Epithelial cell of umbilical artery (primary cell): ENCODE results near the gene GFI1B. TPM values are rescaled to one million over a fixed set of nuclear protein-coding genes. Genes with fewer than 3 reads are reported as not detected.

Experiments
- total RNA-seq: library from RNA; depleted of rRNA; stranded (reverse); fragments of >200 nt; gene quantifications from 2 replicates; pipeline ENCODE4 v1.2.3, GENCODE V29; 2014

GFI1B gene
- total RNA-seq, result not detected in 2 replicates

DNA sequence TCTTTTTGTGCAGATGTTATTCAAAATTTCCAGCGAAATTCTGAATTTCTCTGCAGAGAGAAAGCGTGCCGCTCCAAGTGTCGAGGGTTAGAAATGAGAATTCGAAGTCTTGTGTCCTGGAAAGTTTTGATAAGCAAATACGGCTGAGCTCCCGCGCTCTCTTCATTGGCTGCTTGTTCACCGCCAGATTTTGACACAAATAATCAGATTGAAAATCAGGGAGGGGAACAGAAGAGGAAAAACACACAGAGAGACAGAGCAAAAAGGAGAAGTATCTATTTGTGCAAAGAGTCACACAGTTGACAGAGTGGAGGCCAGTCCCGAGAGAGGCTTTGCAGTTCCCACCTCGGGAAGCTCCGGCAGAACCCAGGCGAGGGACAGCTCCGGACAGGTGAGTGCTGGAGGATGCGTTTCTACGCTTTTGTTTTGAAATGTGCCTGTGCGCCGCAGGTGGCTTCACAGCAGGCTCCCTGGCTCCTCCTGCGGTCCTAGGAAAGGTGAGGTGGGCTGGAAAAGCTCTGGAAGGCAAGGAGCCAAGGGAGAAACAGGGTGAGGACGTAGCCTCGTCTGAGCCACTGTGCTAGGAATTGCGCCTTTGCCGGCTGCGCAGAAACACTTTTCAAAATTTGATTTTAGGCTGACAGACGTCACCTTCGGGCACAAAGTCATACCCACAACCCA, at the start of gene GFI1B:
Gene GFI1B (plus strand): TSS at position 244 of the 681 bp plus-strand sequence. CDS start 7,985 bp downstream, outside the sequence.

DNA sequence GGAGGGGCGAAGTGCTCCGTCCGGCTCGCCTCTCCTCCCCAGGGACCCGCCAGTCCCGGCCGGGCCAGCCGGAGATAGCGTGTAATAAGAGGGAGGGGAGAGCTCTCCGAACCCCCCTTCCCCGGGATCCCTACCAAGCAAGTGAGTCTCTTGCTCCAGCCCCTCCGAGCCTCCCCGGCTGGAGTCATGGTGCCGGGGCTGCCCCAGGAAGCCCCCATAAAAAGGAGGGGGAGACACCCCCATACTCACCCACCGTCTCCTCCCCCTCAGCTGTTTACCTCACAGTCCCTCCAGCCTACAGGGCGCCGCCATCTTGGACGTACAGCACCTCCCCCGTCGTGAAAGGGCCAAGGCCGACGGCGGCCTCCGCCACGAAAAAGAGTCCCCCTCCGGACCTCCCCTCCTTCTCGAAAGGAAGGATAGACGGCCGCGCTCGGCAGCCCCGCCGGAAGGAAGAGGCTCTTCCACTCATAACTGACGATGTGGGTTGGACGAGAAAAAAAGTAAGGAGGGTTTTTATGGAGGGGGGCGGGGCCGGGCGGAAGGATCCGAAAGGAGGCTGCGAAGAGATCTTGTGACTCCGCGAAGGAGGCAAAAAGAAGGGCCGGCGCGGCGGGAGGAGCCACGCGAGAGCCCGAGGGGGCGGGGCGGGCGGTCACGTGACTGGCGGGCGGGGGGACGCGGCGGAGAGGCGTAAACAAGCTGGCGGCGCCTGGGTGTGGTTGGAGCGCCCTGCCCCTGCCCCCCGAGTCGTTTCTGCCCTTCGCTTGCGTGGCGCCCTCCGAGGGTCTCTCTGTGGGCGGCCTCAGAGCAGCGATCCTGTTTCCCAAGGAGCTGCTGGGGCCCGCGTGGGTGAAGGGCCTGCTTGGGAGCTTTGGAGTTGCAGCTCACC, 34.0 kb upstream of the GFI1B start, which contains the start of gene TSC1:
Gene TSC1 (minus strand): TSS at position 323 of the 892 bp plus-strand sequence. CDS start 15,744 bp downstream, outside the sequence.

DNA sequence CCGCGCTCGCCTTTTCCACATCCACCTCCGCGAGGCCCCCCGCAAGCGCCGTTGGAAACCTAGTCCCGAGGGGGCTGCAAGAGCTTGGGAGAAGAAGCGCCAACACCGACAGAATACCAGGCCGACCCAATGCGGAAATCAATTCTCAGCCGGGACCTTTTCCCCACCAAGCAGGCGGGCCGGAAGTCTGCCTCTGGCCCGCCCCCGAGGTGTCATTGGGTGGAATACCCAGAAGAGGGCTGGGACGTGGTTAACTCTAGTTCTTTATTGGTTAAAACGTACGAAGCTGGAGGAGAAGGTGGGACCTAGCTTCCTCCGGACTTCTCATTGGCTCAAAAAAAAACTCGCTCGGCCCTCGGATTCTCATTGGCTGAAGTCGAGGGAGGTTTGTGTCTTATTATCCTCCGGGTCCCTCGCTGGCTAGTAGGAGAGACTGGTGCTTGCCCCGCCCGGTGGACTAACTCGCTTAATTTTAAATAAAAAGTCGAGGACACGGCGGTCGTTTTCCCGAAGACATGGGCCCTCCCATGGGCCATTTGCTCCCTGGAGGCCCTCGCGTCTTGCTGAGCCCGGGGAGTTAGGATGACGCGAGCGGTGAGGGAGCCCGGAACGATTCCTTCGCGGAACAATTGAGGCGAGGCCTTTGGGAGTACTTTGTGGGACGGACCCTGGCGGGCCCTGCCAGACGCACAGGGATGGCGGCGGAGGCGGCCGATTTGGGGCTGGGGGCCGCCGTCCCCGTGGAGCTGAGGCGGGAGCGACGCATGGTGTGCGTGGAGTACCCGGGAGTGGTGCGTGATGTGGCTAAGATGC, 52.0 kb downstream of the GFI1B start, which contains the start of gene GTF3C5:
Gene GTF3C5 (plus strand): TSS at position 681 of the 813 bp plus-strand sequence. CDS start 15 bp downstream, at position 696.

Other genes starting within 250 kb of the GFI1B start
- 0.30 and 0.32 TPM in 2 replicates for gene AK8, start 100.4 kb upstream of the GFI1B start, total RNA-seq
- gene SPACA9, start 99.8 kb upstream of the GFI1B start, total RNA-seq, result 1.6 and 2.0 TPM in 2 replicates
- 18.2 and 27.1 TPM in 2 replicates for gene TSC1, start 34.1 kb upstream of the GFI1B start, total RNA-seq
- gene GTF3C5, start 52.3 kb downstream of the GFI1B start, total RNA-seq, result 46.8 and 56.7 TPM in 2 replicates
- gene CEL, start 83.3 kb downstream of the GFI1B start, total RNA-seq, result not detected in 2 replicates
- 19.9 and 32.5 TPM in 2 replicates for gene RALGDS, start 142.5 kb downstream of the GFI1B start, total RNA-seq
- 11.1 and 13.6 TPM in 2 replicates for gene GBGT1, start 185.2 kb downstream of the GFI1B start, total RNA-seq
- gene OBP2B, start 230.6 kb downstream of the GFI1B start, total RNA-seq, result not detected in 2 replicates